GM13976 (cell line): ENCODE results near the gene PRAC2.

Source experiments
- DNase-seq: peaks from one replicate; pipeline ENCODE4 v3.0.0; 2012; ENCODE audit warnings: low spot score
- CTCF ChIP-seq: IDR thresholded peaks from 2 replicates; pipeline ENCODE4 v1.5.1; 2012; ENCODE audit warnings: borderline replicate concordance, mild to moderate bottlenecking; ENCODE audit not compliant: insufficient read depth; ENCODE audit errors: extremely low read depth, missing control alignments, control extremely low read depth
- in situ Hi-C: fragments of 300-500 bp; cut with MboI; formaldehyde crosslinking; loops from one replicate; pipeline ENCODE4 v1.12.0; 2022; ENCODE audit warnings: low sequenced_read_pairs, mixed read lengths, inconsistent platforms; ENCODE audit not compliant: unreplicated experiment

Gene PRAC2

GRCh38 chr17:48717367-48718226, 5.4 kb upstream of the PRAC2 start:
- DNase-seq, result no peak
- no peak for TF ChIP-seq CTCF
- in situ Hi-C loops, result no loop called here

- no peak for DNase-seq
- in situ Hi-C loops, result no loop called here
- no peak for TF ChIP-seq CTCF
Measured at GRCh38 chr17:48718227-48718760, 4.7 kb upstream of the PRAC2 start.

GRCh38 chr17:48718761-48719641, 4.0 kb upstream of the PRAC2 start:
- no peak for DNase-seq
- in situ Hi-C loops, result no loop called here
- no peak for TF ChIP-seq CTCF

- in situ Hi-C loops, result no loop called here
- DNase-seq, result no peak
- no peak for TF ChIP-seq CTCF
Measured at GRCh38 chr17:48719642-48720265, 3.2 kb upstream of the PRAC2 start.

GRCh38 chr17:48720266-48721008, 2.5 kb upstream of the PRAC2 start:
- in situ Hi-C loops, result no loop called here
- TF ChIP-seq CTCF, result no peak

More at GRCh38 chr17:48720266-48721008, 2.5 kb upstream of the PRAC2 start:
- no peak for DNase-seq
